Ectodermal cell (in vitro differentiated cells): Measurements from ENCODE around the gene CD70.
"Not testable (repeated sequence)": the region's sequence is repeated elsewhere in the genome, so short reads cannot be mapped to it uniquely, and the experiment has no call there.

Experiments
- H3K27ac ChIP-seq: 2 replicates; pipeline ENCODE4 v1.7.0; 2013; ENCODE audit warnings: mild to moderate bottlenecking, low read depth, low read length; ENCODE audit not compliant: insufficient read depth, poor library complexity, severe bottlenecking
- H3K27me3 ChIP-seq: 2 replicates; pipeline ENCODE4 v1.7.0; 2013; ENCODE audit warnings: mild to moderate bottlenecking, low read length; ENCODE audit not compliant: insufficient read depth, control insufficient read depth, poor library complexity, severe bottlenecking
- H3K36me3 ChIP-seq: one replicate; pipeline ENCODE4 v1.7.0; 2013; ENCODE audit warnings: low read length; ENCODE audit not compliant: control insufficient read depth, insufficient read depth
- H3K4me1 ChIP-seq: one replicate; pipeline ENCODE4 v1.7.0; 2013; ENCODE audit warnings: low read length; ENCODE audit not compliant: control insufficient read depth, insufficient read depth
- H3K4me3 ChIP-seq: 2 replicates; pipeline ENCODE4 v1.7.0; 2013; ENCODE audit warnings: low read depth, low read length, control low read depth; ENCODE audit not compliant: insufficient read depth
- H3K9me3 ChIP-seq: 2 replicates; pipeline ENCODE4 v1.7.0; 2013; ENCODE audit warnings: mild to moderate bottlenecking, low read length, moderate library complexity; ENCODE audit not compliant: control insufficient read depth
- WGBS, 2 experiments: methylation state at CpG; one replicate each; pipeline ENCODE4 v1.1.7; 2013; ENCODE audit warnings: missing lambda C conversion rate in 2 of 2; 5-methylcytosine and 5-hydroxymethylcytosine counted together

CD70 gene

GRCh38 chr19:6550679-6551078 lies 40.3 kb downstream of the CD70 start:
- H3K4me1 ChIP-seq, H3K4me3 ChIP-seq, H3K36me3 ChIP-seq, H3K27me3 ChIP-seq, H3K27ac ChIP-seq, H3K9me3 ChIP-seq: not testable (repeated sequence)
- 88 to 90% methylated on average over 6 of the region's 6 CpGs for WGBS, 2 experiments

DNA sequence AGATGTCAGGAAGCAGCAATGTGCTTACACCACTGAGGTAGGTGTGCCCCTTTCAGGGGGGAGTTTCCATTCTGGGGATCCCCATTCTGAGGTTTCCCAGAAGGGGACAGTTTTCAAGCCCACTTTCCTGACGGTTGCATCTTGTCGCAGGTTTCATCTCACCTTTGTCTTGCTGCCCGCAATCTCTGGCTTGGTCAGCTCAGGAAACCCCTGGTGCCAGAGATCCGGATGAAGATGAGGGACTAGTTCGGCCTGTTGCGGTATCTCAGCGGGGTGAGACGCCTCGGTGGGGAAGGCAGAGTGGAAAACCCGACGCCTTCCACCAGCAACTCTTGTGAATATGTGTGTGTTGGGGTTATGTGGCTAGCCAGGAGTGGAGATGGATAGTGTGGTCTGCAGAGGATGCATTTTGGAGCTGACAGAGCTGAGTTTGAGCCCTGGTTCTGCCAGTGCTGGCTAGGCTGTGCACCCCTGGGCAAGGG lies 47.0 kb downstream of the CD70 start:
- no peaks in the 10 kb centered on the region for H3K4me1 ChIP-seq
- no peaks in the 10 kb centered on the region for H3K36me3 ChIP-seq
- 85 to 88% methylated on average over 11 of the region's 11 CpGs for WGBS, 2 experiments
- no peak overlapping the region for H3K27ac ChIP-seq
- no peaks in the 10 kb centered on the region for H3K27me3 ChIP-seq
- no peak overlapping the region for H3K4me3 ChIP-seq
- H3K9me3 ChIP-seq, result no peaks in the 10 kb centered on the region

DNA sequence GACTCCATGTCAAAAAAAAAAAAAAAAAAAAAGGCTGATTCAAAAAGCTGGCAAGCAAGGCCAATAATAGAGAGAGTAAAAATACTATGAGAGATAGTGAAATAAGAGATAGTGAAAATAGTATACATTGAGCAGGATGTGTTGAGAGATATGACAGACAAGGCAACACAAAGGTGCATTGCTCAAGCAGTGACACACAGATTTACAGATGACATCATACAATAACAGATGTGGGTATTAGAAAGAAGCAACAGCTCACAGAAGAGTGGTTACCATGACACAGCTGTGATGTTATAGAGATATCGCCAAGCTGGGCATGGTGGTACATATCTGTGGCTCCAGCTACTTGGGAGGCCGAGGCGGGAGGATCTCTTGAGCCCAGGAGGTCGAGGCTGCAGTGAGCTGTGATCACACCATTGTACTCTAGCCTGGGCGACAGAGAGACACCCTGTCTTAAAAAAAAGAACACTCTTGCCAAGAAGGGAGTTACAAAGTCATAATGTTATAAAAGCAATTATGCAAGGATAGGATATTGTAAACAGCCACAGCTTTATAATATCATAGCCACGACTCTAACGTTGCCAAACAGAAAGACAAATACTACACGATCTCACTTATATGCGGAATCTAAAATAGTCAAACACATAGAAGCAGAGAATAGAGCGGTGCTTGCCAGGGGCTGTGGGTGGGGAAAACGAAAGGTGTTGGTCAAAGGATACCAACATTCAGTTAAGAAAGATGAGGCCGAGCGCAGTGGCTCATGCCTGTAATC lies 49.8 kb downstream of the CD70 start:
- Histone ChIP-seq H3K9me3 (peaks cover 3% of the 10 kb centered on the region), H3K4me1 (no peaks in the 10 kb centered on the region), H3K4me3 (no peak overlapping the region), H3K27me3 (no peaks in the 10 kb centered on the region), H3K36me3 (no peaks in the 10 kb centered on the region), H3K27ac (no peak overlapping the region)
- 78 to 80% methylated on average over 13 of the region's 13 CpGs for WGBS, 2 experiments

GRCh38 chr19:6539514-6539913 lies 51.4 kb downstream of the CD70 start:
- no peaks in the 10 kb centered on the region for H3K4me1 ChIP-seq
- WGBS, 2 experiments, result 80 to 81% methylated on average over 6 of the region's 6 CpGs

More at GRCh38 chr19:6539514-6539913, 51.4 kb downstream of the CD70 start:
- no peak overlapping the region for H3K4me3 ChIP-seq
- peaks cover 10% of the 10 kb centered on the region for H3K27me3 ChIP-seq
- no peak overlapping the region for H3K27ac ChIP-seq
- H3K36me3 ChIP-seq, result no peaks in the 10 kb centered on the region
- H3K9me3 ChIP-seq, result peaks cover 3% of the 10 kb centered on the region
